H1 (cell line): ENCODE measurements around the gene ITGA11. TPM values are rescaled to one million over a fixed set of nuclear protein-coding genes. Genes with fewer than 3 reads are reported as not detected.
A peak's percentile ranks its signal among the peaks of the same experiment; 100 is the strongest.

Source experiments
- CTCF ChIA-PET: fragments of 300-600 bp; sonication (Branson Sonifier 250); formaldehyde crosslinking; loops from one replicate; lab custom pipeline; 2021; ENCODE audit not compliant: partially characterized antibody; lab: Charles Lee
- POLR2A ChIA-PET: fragments of 300-600 bp; sonication (Branson Sonifier 250); formaldehyde crosslinking; loops from one replicate; lab custom pipeline; 2021; ENCODE audit warnings: inconsistent platforms; ENCODE audit not compliant: partially characterized antibody; lab: Charles Lee
- DNase-seq, 2 experiments: peaks; one replicate each; pipeline versions ENCODE4 v3.0.0 to v3.0.0-alpha.2; 2010 to 2022; ENCODE audit warnings: low spot score in 2 of 2, low read depth in 1 of 2, mixed read lengths in 1 of 2
- FAIRE-seq: peaks from 2 replicates; lab custom pipeline; 2011; peaks lifted over from hg19 to GRCh38; lab: Jason Lieb, UNC
- H2AFZ ChIP-seq: 2 replicates; pipeline ENCODE4 v1.8.1; 2012; ENCODE audit warnings: low read length, inconsistent platforms
- H2AK5ac ChIP-seq: 2 replicates; pipeline ENCODE4 v1.6.1; 2013; ENCODE audit warnings: low read depth, low read length
- H2BK120ac ChIP-seq: replicated peaks from 2 replicates; pipeline ENCODE3; 2013; ENCODE audit warnings: low read depth, low read length, inconsistent platforms
- H2BK12ac ChIP-seq: 2 replicates; pipeline ENCODE4 v1.6.1; 2013; ENCODE audit warnings: low read depth, low read length
- H2BK15ac ChIP-seq: 2 replicates; pipeline ENCODE4 v1.6.1; 2013; ENCODE audit warnings: low read length
- H2BK20ac ChIP-seq: 2 replicates; pipeline ENCODE4 v1.6.1; 2013; ENCODE audit warnings: low read length
- H2BK5ac ChIP-seq: 2 replicates; pipeline ENCODE4 v1.6.1; 2013; ENCODE audit warnings: low read depth, low read length
- H3K14ac ChIP-seq: 2 replicates; pipeline ENCODE4 v1.6.1; 2013; ENCODE audit warnings: inconsistent platforms; ENCODE audit not compliant: insufficient read length
- H3K18ac ChIP-seq: 2 replicates; pipeline ENCODE4 v1.6.1; 2013; ENCODE audit warnings: low read length; ENCODE audit errors: extremely low read depth
- H3K23ac ChIP-seq: 2 replicates; pipeline ENCODE4 v1.6.1; 2013; ENCODE audit warnings: inconsistent platforms; ENCODE audit not compliant: insufficient read length
- H3K23me2 ChIP-seq: 2 replicates; pipeline ENCODE4 v1.6.1; 2013; ENCODE audit warnings: low read depth, low read length
- H3K27ac ChIP-seq: 2 replicates; pipeline ENCODE4 v1.6.1; 2011; ENCODE audit warnings: low read depth, low read length, inconsistent platforms
- H3K27me3 ChIP-seq, 4 experiments: replicated peaks in 1 of 4; 1 replicate in 1 of 4; 2 replicates in 3 of 4; pipeline versions ENCODE4 v1.6.1 to v1.8.1; 2011 to 2013; ENCODE audit warnings: low read length in 3 of 4, mild to moderate bottlenecking in 3 of 4, inconsistent platforms in 2 of 4, mixed read lengths in 2 of 4, moderate library complexity in 1 of 4; ENCODE audit not compliant: control insufficient read depth in 3 of 4, insufficient read depth in 3 of 4; ENCODE audit errors: extremely low read depth in 1 of 4
- H3K36me3 ChIP-seq, 4 experiments: 2 replicates each; pipeline versions ENCODE4 v1.6.1 to v1.8.1; 2011 to 2013; ENCODE audit warnings: mild to moderate bottlenecking in 4 of 4, low read length in 3 of 4, moderate library complexity in 2 of 4, control low read depth in 1 of 4, inconsistent platforms in 1 of 4; ENCODE audit not compliant: insufficient read depth in 4 of 4, control insufficient read depth in 2 of 4
- H3K4ac ChIP-seq: replicated peaks from 2 replicates; pipeline ENCODE3; 2013; ENCODE audit warnings: low read length, low read depth, mixed read lengths, inconsistent platforms; ENCODE audit not compliant: insufficient read length
- H3K4me1 ChIP-seq, 4 experiments: replicated peaks in 1 of 4; 1 replicate in 1 of 4; 2 replicates in 3 of 4; pipeline versions ENCODE4 v1.6.1 to v1.8.1; 2011 to 2013; ENCODE audit warnings: low read length in 3 of 4, inconsistent platforms in 2 of 4, mixed read lengths in 1 of 4; ENCODE audit not compliant: insufficient read depth in 4 of 4, control insufficient read depth in 3 of 4
- H3K4me2 ChIP-seq, 2 experiments: 2 replicates each; pipeline versions ENCODE4 v1.6.1 to v1.8.1; 2011 to 2013; ENCODE audit warnings: low read depth in 2 of 2, low read length in 2 of 2, control low read depth in 1 of 2, inconsistent platforms in 1 of 2, mild to moderate bottlenecking in 1 of 2; ENCODE audit not compliant: insufficient read depth in 1 of 2
- H3K4me3 ChIP-seq, 4 experiments: fragments of 200-600, 300-600 bp in 1 of 4; sonication (generic), shearing (Covaris generic), sonication (Bioruptor Twin) in 1 of 4; 2 replicates each; pipeline versions ENCODE4 v1.5.1 to v1.8.1; 2011 to 2016; ENCODE audit warnings: low read length in 4 of 4, low read depth in 3 of 4, control low read depth in 2 of 4, inconsistent platforms in 2 of 4, mild to moderate bottlenecking in 2 of 4, mixed read lengths in 1 of 4, moderate library complexity in 1 of 4; ENCODE audit not compliant: insufficient read depth in 2 of 4; ENCODE audit errors: extremely low read depth in 1 of 4
- H3K56ac ChIP-seq: replicated peaks from 2 replicates; pipeline ENCODE3; 2013; ENCODE audit warnings: low read depth, mild to moderate bottlenecking, mixed read lengths, low read length, inconsistent platforms; ENCODE audit not compliant: insufficient read length
- H3K79me1 ChIP-seq: 2 replicates; pipeline ENCODE4 v1.6.1; 2013; ENCODE audit warnings: low read depth, low read length, control low read depth
- H3K79me2 ChIP-seq, 2 experiments: 2 replicates each; pipeline versions ENCODE4 v1.6.1 to v1.8.1; 2012 to 2013; ENCODE audit warnings: low read length in 2 of 2, mild to moderate bottlenecking in 2 of 2, inconsistent platforms in 1 of 2; ENCODE audit not compliant: insufficient read depth in 2 of 2, control insufficient read depth in 1 of 2
- H3K9ac ChIP-seq, 4 experiments: replicated peaks in 1 of 4; 1 replicate in 1 of 4; 2 replicates in 3 of 4; pipeline versions ENCODE4 v1.6.1 to v1.8.1; 2011 to 2013; ENCODE audit warnings: low read depth in 3 of 4, low read length in 3 of 4, control low read depth in 2 of 4, mild to moderate bottlenecking in 2 of 4, moderate library complexity in 2 of 4, inconsistent platforms in 1 of 4; ENCODE audit errors: extremely low read depth in 1 of 4
- H3K9me3 ChIP-seq, 2 experiments: 2 replicates each; pipeline versions ENCODE4 v1.6.1 to v1.8.1; 2012 to 2013; ENCODE audit warnings: mild to moderate bottlenecking in 2 of 2, moderate library complexity in 2 of 2, control low read depth in 1 of 2, inconsistent platforms in 1 of 2, low read depth in 1 of 2, low read length in 1 of 2, mixed read lengths in 1 of 2; ENCODE audit not compliant: insufficient read depth in 2 of 2
- H4K20me1 ChIP-seq, 2 experiments: replicated peaks in 1 of 2; 2 replicates each; pipeline versions ENCODE3 to v1.8.1; 2011 to 2013; ENCODE audit warnings: inconsistent platforms in 2 of 2, low read length in 2 of 2, mild to moderate bottlenecking in 1 of 2; ENCODE audit not compliant: insufficient read depth in 2 of 2, control insufficient read depth in 1 of 2
- H4K5ac ChIP-seq: 2 replicates; pipeline ENCODE4 v1.6.1; 2013; ENCODE audit warnings: low read length, low read depth, mixed read lengths, inconsistent platforms; ENCODE audit not compliant: insufficient read length
- H4K8ac ChIP-seq: 2 replicates; pipeline ENCODE4 v1.8.0; 2013; ENCODE audit warnings: mild to moderate bottlenecking, moderate library complexity, low read length, inconsistent platforms; ENCODE audit not compliant: insufficient read depth; ENCODE audit errors: extremely low read depth
- H4K91ac ChIP-seq: replicated peaks from 2 replicates; pipeline ENCODE3; 2013; ENCODE audit warnings: low read length, mixed read lengths, inconsistent platforms; ENCODE audit not compliant: insufficient read length
- CEBPB ChIP-seq: IDR thresholded peaks from 2 replicates; pipeline ENCODE4 v1.6.1; 2012; ENCODE audit warnings: low read depth, low read length
- JUND ChIP-seq: IDR thresholded peaks from 2 replicates; pipeline ENCODE4 v1.6.1; 2011; ENCODE audit warnings: mild to moderate bottlenecking, improper control_type of control experiment, low read length
- WGBS, 2 experiments: shearing (Covaris generic) in 1 of 2; methylation state at CpG; one replicate each; pipeline versions ENCODE4 v1.1.6 to v1.1.7; 2013 to 2015; ENCODE audit warnings: low lambda C conversion rate in 2 of 2, mixed read lengths in 2 of 2, inconsistent platforms in 1 of 2, low coverage in 1 of 2, missing lambda C conversion rate in 1 of 2; ENCODE audit not compliant: insufficient replicate concordance in 2 of 2, insufficient coverage in 1 of 2, insufficient read length in 1 of 2; ENCODE audit errors: extremely low coverage in 1 of 2, missing lambda C conversion rate in 1 of 2; 5-methylcytosine and 5-hydroxymethylcytosine counted together
- polyA plus RNA-seq, 7 experiments: library from polyadenylated mRNA; depleted of rRNA in 3 of 7; stranded (reverse) in 5 of 7; unstranded in 2 of 7; fragments of >200 nt in 5 of 7; fragments of 200-250 nt in 2 of 7; gene quantifications; 1 replicate in 5 of 7; 2 replicates in 1 of 7; 4 replicates in 1 of 7; pipeline versions ENCODE4 v1.2.1 to v1.2.3, GENCODE V29; 2011 to 2013; ENCODE audit warnings: missing spikeins in 2 of 7, mixed read lengths in 2 of 7
- total RNA-seq: library from RNA; stranded (reverse); fragmentation: NEBNext Ultra II Directional; extraction: Animal tissue kit (Norgen Biotek cat#: 25700); gene quantifications from 2 replicates; pipeline ENCODE4 v1.2.1, GENCODE V29; 2021
- TF ChIP-seq, protein P1 (sequence below): IDR thresholded peaks from 2 replicates; pipeline ENCODE4 v1.6.1; 2012; ENCODE audit warnings: inconsistent platforms
- TF ChIP-seq, protein P2 (sequence below), 3 experiments: IDR thresholded peaks; 1 replicate in 2 of 3; 2 replicates in 1 of 3; pipeline versions ENCODE4 v1.5.1 to v1.6.1; 2011; ENCODE audit warnings: low read length in 3 of 3, mild to moderate bottlenecking in 3 of 3, inconsistent platforms in 2 of 3, low read depth in 1 of 3, moderate library complexity in 1 of 3; ENCODE audit not compliant: insufficient read depth in 1 of 3; ENCODE audit errors: control extremely low read depth in 1 of 3

The ITGA11 gene
- total and polyA plus RNA-seq, 2 of the 8 experiments (the other 6 are each of a cell fraction or from before 2014, with no cell fraction given), result 0.05 to 0.06 TPM

DNA sequence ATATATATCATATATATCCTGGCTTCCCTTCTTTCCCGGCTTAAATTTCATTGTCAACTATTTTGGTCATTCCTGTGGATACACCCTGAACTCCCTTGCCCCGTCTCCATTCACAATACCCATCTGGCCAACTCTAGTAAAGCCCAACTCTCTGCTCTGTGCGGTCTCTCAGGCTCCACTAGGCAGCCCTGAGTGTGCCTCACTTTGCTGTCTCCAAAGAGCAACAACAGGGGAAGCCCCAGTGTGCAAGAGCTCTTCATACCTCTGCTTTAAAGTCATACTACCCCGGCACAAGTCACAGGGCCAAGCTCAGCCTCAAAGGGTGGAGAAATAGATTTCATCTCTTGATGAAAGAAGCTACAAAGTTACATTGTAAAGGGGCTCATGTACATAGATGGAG, 173.3 kb downstream of the ITGA11 start:
- Histone ChIP-seq H3K23me2 (no peaks in the 10 kb centered on the region; the same call in 1 of the 2 replicates), H2AFZ (no peak overlapping the region), H2BK15ac (no peak overlapping the region), H3K9me3 (no peaks in the 10 kb centered on the region; a peak in 1 of 4 replicates), H3K27me3 (no peaks in the 10 kb centered on the region), H4K5ac (peak overlapping the region; percentile 13), H2BK5ac (no peak overlapping the region), H3K9ac (peak overlapping the region in 1 of 4 experiments; percentile 18; a peak in 1 of 7 replicates), H3K23ac (no peak overlapping the region), H3K27ac (no peak overlapping the region), H3K14ac (no peak overlapping the region), H2BK20ac (peak overlapping the region; percentile 80; the same call in 1 of the 2 replicates), H3K18ac (no peak overlapping the region), H2AK5ac (no peak overlapping the region), H3K4me3 (no peak overlapping the region), H3K36me3 (no peaks in the 10 kb centered on the region), H3K4ac (no peak overlapping the region), H3K79me1 (no peaks in the 10 kb centered on the region), H3K79me2 (no peaks in the 10 kb centered on the region), H2BK12ac (no peak overlapping the region), H3K4me1 (peaks cover 3 to 15% (median 9%) of the 10 kb centered on the region in 4 experiments; a peak in 6 of 7 replicates), H4K8ac (no peak overlapping the region), H4K91ac (no peak overlapping the region), H3K4me2 (no peak overlapping the region), H2BK120ac (no peak overlapping the region), H3K56ac (no peak overlapping the region), H4K20me1 (no peaks in the 10 kb centered on the region)
- DNase-seq (no peak), FAIRE-seq (no peak)
- ChIA-PET POLR2A (interaction anchor here (0.7 to 1.8 kb wide), 4 partner anchors 15 to 20 kb away, joined by 3 to 7 read pairs (median 3); partner anchors contain the start of gene FEM1B), CTCF (interaction anchor here (0.9 to 2.2 kb wide), 5 partner anchors 12 to 58 kb away, joined by 3 to 11 read pairs (median 3); no protein-coding TSS in a partner anchor)
- WGBS, 2 experiments, result 88% methylated on average over 4 of the region's 4 CpGs; no CpG with 5 or more reads in 1 of the 2 experiments
- TF ChIP-seq, protein P1, sequence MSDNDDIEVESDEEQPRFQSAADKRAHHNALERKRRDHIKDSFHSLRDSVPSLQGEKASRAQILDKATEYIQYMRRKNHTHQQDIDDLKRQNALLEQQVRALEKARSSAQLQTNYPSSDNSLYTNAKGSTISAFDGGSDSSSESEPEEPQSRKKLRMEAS, result no peak
- TF ChIP-seq JUND (no peak), CEBPB (no peak)
- TF ChIP-seq, protein P2, sequence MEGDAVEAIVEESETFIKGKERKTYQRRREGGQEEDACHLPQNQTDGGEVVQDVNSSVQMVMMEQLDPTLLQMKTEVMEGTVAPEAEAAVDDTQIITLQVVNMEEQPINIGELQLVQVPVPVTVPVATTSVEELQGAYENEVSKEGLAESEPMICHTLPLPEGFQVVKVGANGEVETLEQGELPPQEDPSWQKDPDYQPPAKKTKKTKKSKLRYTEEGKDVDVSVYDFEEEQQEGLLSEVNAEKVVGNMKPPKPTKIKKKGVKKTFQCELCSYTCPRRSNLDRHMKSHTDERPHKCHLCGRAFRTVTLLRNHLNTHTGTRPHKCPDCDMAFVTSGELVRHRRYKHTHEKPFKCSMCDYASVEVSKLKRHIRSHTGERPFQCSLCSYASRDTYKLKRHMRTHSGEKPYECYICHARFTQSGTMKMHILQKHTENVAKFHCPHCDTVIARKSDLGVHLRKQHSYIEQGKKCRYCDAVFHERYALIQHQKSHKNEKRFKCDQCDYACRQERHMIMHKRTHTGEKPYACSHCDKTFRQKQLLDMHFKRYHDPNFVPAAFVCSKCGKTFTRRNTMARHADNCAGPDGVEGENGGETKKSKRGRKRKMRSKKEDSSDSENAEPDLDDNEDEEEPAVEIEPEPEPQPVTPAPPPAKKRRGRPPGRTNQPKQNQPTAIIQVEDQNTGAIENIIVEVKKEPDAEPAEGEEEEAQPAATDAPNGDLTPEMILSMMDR (IDR thresholded peaks at IDR 0.05; ENCODE audit: control extremely low read depth in 1 of 3, insufficient read depth in 1 of 3, low read depth in 1 of 3, low read length in 3 of 3), result no peak
